Measurements from ENCODE around the gene EVA1A. TPM values are rescaled to one million over a fixed set of nuclear protein-coding genes. Genes with fewer than 3 reads are reported as not detected.

EVA1A gene
- total and polyA plus RNA-seq, 4 experiments from 2014 or later, result not detected

GRCh38 chr2:75569546-75569945 is 8.8 kb upstream of the EVA1A start:
- Histone ChIP-seq H3K36me3 (ENCODE audit: insufficient read depth, low read length) (no peaks in the 10 kb centered on the region), H3K4me3 (ENCODE audit: low read length in 2 of 2) (no peak overlapping the region), H3K27ac (ENCODE audit: low read depth, low read length) (no peak overlapping the region), H3K27me3 (ENCODE audit: insufficient read depth, low read length) (no peaks in the 10 kb centered on the region), H3K4me1 (ENCODE audit: insufficient read depth, low read length) (no peaks in the 10 kb centered on the region), H3K9me3 (ENCODE audit: control insufficient read depth in 1 of 2, low read length in 2 of 2) (no peaks in the 10 kb centered on the region)
- intact Hi-C loops (cut with micrococcal nuclease), result no loop called here
- DNase-seq, result no peak
- ChIA-PET CTCF (ENCODE audit: partially characterized antibody) (no interaction called here), POLR2A (ENCODE audit: partially characterized antibody) (no interaction called here)
- peaks cover 0 to 2% (median 0%) of the 10 kb centered on the region in 4 donors for H3K4me1 Mint-ChIP-seq
- no peaks in the 10 kb centered on the region for H3K36me3 Mint-ChIP-seq
- H3K27me3 Mint-ChIP-seq, result peaks cover 23 to 29% of the 10 kb centered on the region in 2 donors
- peaks cover 0 to 3% (median 0%) of the 10 kb centered on the region in 8 donors for H3K9me3 Mint-ChIP-seq
- H3K4me3 Mint-ChIP-seq, result no peak overlapping the region
- H3K27ac Mint-ChIP-seq, result no peak overlapping the region

- H3K9me3 Mint-ChIP-seq, result peaks cover 0 to 3% (median 0%) of the 10 kb centered on the region in 8 donors
- no peak for DNase-seq
- no peaks in the 10 kb centered on the region for H3K36me3 Mint-ChIP-seq
- intact Hi-C loops (cut with micrococcal nuclease), result no loop called here
- peaks cover 0 to 2% (median under 1%) of the 10 kb centered on the region in 4 donors for H3K4me1 Mint-ChIP-seq
- no peaks in the 10 kb centered on the region for H3K4me1 ChIP-seq (ENCODE audit: insufficient read depth, low read length)
- H3K27me3 ChIP-seq (ENCODE audit: insufficient read depth, low read length), result no peaks in the 10 kb centered on the region
- H3K9me3 ChIP-seq (ENCODE audit: control insufficient read depth in 1 of 2, low read length in 2 of 2), result no peaks in the 10 kb centered on the region
- POLR2A ChIA-PET (ENCODE audit: partially characterized antibody), result no interaction called here
- no peak overlapping the region for H3K4me3 ChIP-seq (ENCODE audit: low read length in 2 of 2)
- no peak overlapping the region for H3K27ac ChIP-seq (ENCODE audit: low read depth, low read length)
- H3K27me3 Mint-ChIP-seq, result peaks cover 28 to 34% of the 10 kb centered on the region in 2 donors
- CTCF ChIA-PET (ENCODE audit: partially characterized antibody), result no interaction called here
- H3K4me3 Mint-ChIP-seq, result no peak overlapping the region
- no peaks in the 10 kb centered on the region for H3K36me3 ChIP-seq (ENCODE audit: insufficient read depth, low read length)
- no peak overlapping the region for H3K27ac Mint-ChIP-seq
These were observed 7.4 kb upstream of the EVA1A start for GRCh38 chr2:75568174-75568573.

GRCh38 chr2:75565472-75566462 is 5.0 kb upstream of the EVA1A start:
- CTCF ChIA-PET (ENCODE audit: partially characterized antibody), result no interaction called here
- no peaks in the 10 kb centered on the region for H3K36me3 ChIP-seq (ENCODE audit: insufficient read depth, low read length)

GRCh38 chr2:75564713-75565359 is 4.1 kb upstream of the EVA1A start:
- peak overlapping the region in 1 of 8 donors; percentile 22 for H3K4me3 Mint-ChIP-seq
- H3K9me3 ChIP-seq (ENCODE audit: control insufficient read depth in 1 of 2, low read length in 2 of 2), result no peaks in the 10 kb centered on the region

More at GRCh38 chr2:75565472-75566462, 5.0 kb upstream of the EVA1A start:
- Histone ChIP-seq H3K4me3 (ENCODE audit: low read length in 2 of 2) (no peak overlapping the region), H3K4me1 (ENCODE audit: insufficient read depth, low read length) (no peaks in the 10 kb centered on the region), H3K27ac (ENCODE audit: low read depth, low read length) (no peak overlapping the region), H3K9me3 (ENCODE audit: control insufficient read depth in 1 of 2, low read length in 2 of 2) (no peaks in the 10 kb centered on the region), H3K27me3 (ENCODE audit: insufficient read depth, low read length) (no peaks in the 10 kb centered on the region)
- Mint-ChIP-seq H3K9me3 (peaks cover 0 to 3% (median 0%) of the 10 kb centered on the region in 8 donors), H3K4me3 (no peak overlapping the region), H3K36me3 (no peaks in the 10 kb centered on the region), H3K27ac (no peak overlapping the region), H3K4me1 (peaks cover 3 to 6% (median 5%) of the 10 kb centered on the region in 4 donors), H3K27me3 (peaks cover 31 to 33% of the 10 kb centered on the region in 2 donors)
- DNase-seq, result no peak
- POLR2A ChIA-PET (ENCODE audit: partially characterized antibody), result no interaction called here
- intact Hi-C loops (cut with micrococcal nuclease), result no loop called here

GRCh38 chr2:75564026-75564688 is 3.4 kb upstream of the EVA1A start:
- ChIA-PET POLR2A (ENCODE audit: partially characterized antibody) (no interaction called here), CTCF (ENCODE audit: partially characterized antibody) (interaction anchor here (1.2 kb wide), 1 partner anchor 17 kb away, joined by 3 read pairs; no protein-coding TSS in a partner anchor)
- H3K4me3 Mint-ChIP-seq, result no peak overlapping the region
- peaks cover 0 to 3% (median 0%) of the 10 kb centered on the region in 8 donors for H3K9me3 Mint-ChIP-seq
- no peak overlapping the region for H3K27ac Mint-ChIP-seq
- Histone ChIP-seq H3K36me3 (ENCODE audit: insufficient read depth, low read length) (no peaks in the 10 kb centered on the region), H3K4me1 (ENCODE audit: insufficient read depth, low read length) (no peaks in the 10 kb centered on the region), H3K27ac (ENCODE audit: low read depth, low read length) (no peak overlapping the region), H3K4me3 (ENCODE audit: low read length in 2 of 2) (no peak overlapping the region), H3K9me3 (ENCODE audit: control insufficient read depth in 1 of 2, low read length in 2 of 2) (no peaks in the 10 kb centered on the region), H3K27me3 (ENCODE audit: insufficient read depth, low read length) (no peaks in the 10 kb centered on the region)
- H3K36me3 Mint-ChIP-seq, result no peaks in the 10 kb centered on the region
- intact Hi-C loops (cut with micrococcal nuclease), result no loop called here
- peaks cover 9 to 13% (median 11%) of the 10 kb centered on the region in 4 donors for H3K4me1 Mint-ChIP-seq
- peaks cover 32% of the 10 kb centered on the region in 2 donors for H3K27me3 Mint-ChIP-seq
- no peak for DNase-seq

More at GRCh38 chr2:75564713-75565359, 4.1 kb upstream of the EVA1A start:
- Mint-ChIP-seq H3K4me1 (peaks cover 5 to 11% (median 9%) of the 10 kb centered on the region in 4 donors), H3K27me3 (peaks cover 34 to 35% of the 10 kb centered on the region in 2 donors), H3K36me3 (no peaks in the 10 kb centered on the region), H3K27ac (peak overlapping the region in 1 of 7 donors; percentile 2), H3K9me3 (peaks cover 0 to 3% (median 0%) of the 10 kb centered on the region in 8 donors)
- POLR2A ChIA-PET (ENCODE audit: partially characterized antibody), result no interaction called here
- Histone ChIP-seq H3K27me3 (ENCODE audit: insufficient read depth, low read length) (no peaks in the 10 kb centered on the region), H3K4me3 (ENCODE audit: low read length in 2 of 2) (no peak overlapping the region), H3K36me3 (ENCODE audit: insufficient read depth, low read length) (no peaks in the 10 kb centered on the region), H3K27ac (ENCODE audit: low read depth, low read length) (no peak overlapping the region), H3K4me1 (ENCODE audit: insufficient read depth, low read length) (no peaks in the 10 kb centered on the region)
- CTCF ChIA-PET (ENCODE audit: partially characterized antibody), result interaction anchor here (1.2 kb wide), 1 partner anchor 17 kb away, joined by 3 read pairs; no protein-coding TSS in a partner anchor
- intact Hi-C loops (cut with micrococcal nuclease), result no loop called here
- DNase-seq, result no peak

DNA sequence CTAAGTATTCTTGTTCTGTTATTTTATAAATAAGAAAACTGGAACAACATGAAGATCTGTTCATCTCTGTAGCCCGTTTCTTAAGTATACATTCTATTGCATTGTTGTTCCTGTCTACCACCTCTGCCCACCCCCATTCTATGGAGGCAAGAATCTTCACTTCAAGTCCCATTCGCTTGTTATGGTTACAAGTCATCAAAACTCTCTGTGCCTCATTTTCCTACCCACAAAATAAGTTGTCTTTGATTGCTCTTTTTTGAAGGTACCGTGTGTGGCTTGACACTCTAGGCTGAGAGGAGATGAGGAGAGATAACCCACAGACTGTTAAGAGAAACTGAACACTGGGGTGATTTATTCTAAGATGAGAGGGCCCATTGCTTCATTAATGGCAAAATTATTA is 2.9 kb upstream of the EVA1A start:
- no peaks in the 10 kb centered on the region for H3K4me1 ChIP-seq (ENCODE audit: insufficient read depth, low read length)
- peaks cover 32 to 34% of the 10 kb centered on the region in 2 donors for H3K27me3 Mint-ChIP-seq
- H3K27ac Mint-ChIP-seq, result no peak overlapping the region
- H3K9me3 Mint-ChIP-seq, result peaks cover 0 to under 1% (median 0%) of the 10 kb centered on the region in 8 donors
- H3K4me3 Mint-ChIP-seq, result no peak overlapping the region
- POLR2A ChIA-PET (ENCODE audit: partially characterized antibody), result no interaction called here
- peaks cover 9 to 13% (median 11%) of the 10 kb centered on the region in 4 donors for H3K4me1 Mint-ChIP-seq
- H3K4me3 ChIP-seq (ENCODE audit: low read length in 2 of 2), result no peak overlapping the region
- no peaks in the 10 kb centered on the region for H3K9me3 ChIP-seq (ENCODE audit: control insufficient read depth in 1 of 2, low read length in 2 of 2)
- H3K36me3 Mint-ChIP-seq, result no peaks in the 10 kb centered on the region
- peak in 1 of 5 donors; percentile 11 for DNase-seq
- CTCF ChIA-PET (ENCODE audit: partially characterized antibody), result no interaction called here
- no peak overlapping the region for H3K27ac ChIP-seq (ENCODE audit: low read depth, low read length)
- H3K36me3 ChIP-seq (ENCODE audit: insufficient read depth, low read length), result no peaks in the 10 kb centered on the region
- intact Hi-C loops (cut with micrococcal nuclease), result no loop called here
- H3K27me3 ChIP-seq (ENCODE audit: insufficient read depth, low read length), result no peaks in the 10 kb centered on the region

DNA sequence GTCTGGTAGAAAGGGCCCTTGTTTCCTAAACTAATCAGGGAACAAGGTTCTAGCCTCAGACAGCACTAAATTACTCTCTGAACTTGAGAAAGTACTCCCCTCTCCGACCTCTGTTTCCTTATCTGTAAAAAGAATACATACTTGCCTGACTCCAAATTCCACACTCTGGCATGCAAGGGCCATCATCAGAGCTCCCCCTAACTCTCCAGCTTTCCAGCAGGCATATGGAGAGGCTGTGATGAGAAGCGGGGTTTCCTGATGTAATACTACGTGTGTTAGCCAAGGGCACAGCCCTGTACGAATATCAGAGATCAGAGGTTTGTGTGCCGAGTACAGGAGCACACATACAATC is 1.8 kb upstream of the EVA1A start:
- POLR2A ChIA-PET (ENCODE audit: partially characterized antibody), result no interaction called here
- peaks cover 9 to 13% (median 12%) of the 10 kb centered on the region in 4 donors for H3K4me1 Mint-ChIP-seq
- peaks cover 31 to 40% of the 10 kb centered on the region in 2 donors for H3K27me3 Mint-ChIP-seq
- intact Hi-C loops (cut with micrococcal nuclease), result no loop called here
- CTCF ChIA-PET (ENCODE audit: partially characterized antibody), result interaction anchor here (1.2 to 2.5 kb wide), 2 partner anchors 18 to 46 kb away, joined by 3 to 8 read pairs; no protein-coding TSS in a partner anchor
- no peak overlapping the region for H3K27ac ChIP-seq (ENCODE audit: low read depth, low read length)
- H3K9me3 Mint-ChIP-seq, result no peaks in the 10 kb centered on the region
- H3K4me3 ChIP-seq (ENCODE audit: low read length in 2 of 2), result no peak overlapping the region
- no peaks in the 10 kb centered on the region for H3K9me3 ChIP-seq (ENCODE audit: control insufficient read depth in 1 of 2, low read length in 2 of 2)
- no peak for DNase-seq
- H3K27me3 ChIP-seq (ENCODE audit: insufficient read depth, low read length), result no peaks in the 10 kb centered on the region
- no peaks in the 10 kb centered on the region for H3K4me1 ChIP-seq (ENCODE audit: insufficient read depth, low read length)
- H3K27ac Mint-ChIP-seq, result no peak overlapping the region
- H3K36me3 ChIP-seq (ENCODE audit: insufficient read depth, low read length), result no peaks in the 10 kb centered on the region
- no peaks in the 10 kb centered on the region for H3K36me3 Mint-ChIP-seq
- H3K4me3 Mint-ChIP-seq, result peak overlapping the region in 1 of 8 donors; percentile 32

Measured in CD4-positive, alpha-beta memory T cell (primary cell).